WTC11 (cell line): ENCODE results near the gene MYO1H. TPM values are rescaled to one million over a fixed set of nuclear protein-coding genes. Genes with fewer than 3 reads are reported as not detected.

Source experiments
- ATAC-seq: fragments of 200-7000 bp; cut with Tn5 transposase; 2 replicates; pipeline ENCODE4 v1.10.0; 2021; ENCODE audit warnings: mild to moderate bottlenecking, moderate library complexity
- CTCF ChIA-PET: fragments of 300-600 bp; sonication (Branson Sonifier 250); formaldehyde crosslinking; loops from one replicate; lab custom pipeline; 2021; ENCODE audit warnings: antibody characterized with exemption; lab: Charles Lee
- POLR2A ChIA-PET: fragments of 350-600 bp; sonication (Branson Sonifier 250); formaldehyde crosslinking; loops from one replicate; lab custom pipeline; 2021; ENCODE audit warnings: antibody characterized with exemption; lab: Charles Lee
- DNase-seq: peaks from one replicate; pipeline ENCODE4 v3.0.0; 2021; ENCODE audit warnings: low spot score
- H3K27ac Mint-ChIP-seq: 2 replicates; pipeline ENCODE4 v1.8.0; 2021; ENCODE audit warnings: mixed read lengths
- H3K27me3 Mint-ChIP-seq: 2 replicates; pipeline ENCODE4 v1.8.0; 2021; ENCODE audit warnings: low read depth, mild to moderate bottlenecking, moderate library complexity, mixed read lengths
- H3K36me3 Mint-ChIP-seq: 2 replicates; pipeline ENCODE4 v1.8.0; 2021; ENCODE audit warnings: mixed read lengths
- H3K4me1 Mint-ChIP-seq: 2 replicates; pipeline ENCODE4 v1.8.0; 2022; ENCODE audit warnings: mixed read lengths
- H3K4me3 Mint-ChIP-seq: 2 replicates; pipeline ENCODE4 v1.8.0; 2021; ENCODE audit warnings: mild to moderate bottlenecking, moderate library complexity, mixed read lengths
- H3K9me3 Mint-ChIP-seq: 2 replicates; pipeline ENCODE4 v1.8.0; 2021; ENCODE audit warnings: mixed read lengths
- ATF2 ChIP-seq: sonication (generic); formaldehyde crosslinking; IDR thresholded peaks from 2 replicates; pipeline ENCODE4 v1.8.1; 2022; ENCODE audit warnings: low read depth, missing genetic modification reagents, borderline replicate concordance
- CTCF ChIP-seq: fragments of 200-600 bp; IDR thresholded peaks from 2 replicates; pipeline ENCODE4 v1.8.0; 2022; ENCODE audit warnings: antibody characterized with exemption
- ETV6 ChIP-seq: sonication (generic); formaldehyde crosslinking; IDR thresholded peaks from 2 replicates; pipeline ENCODE4 v1.8.1; 2022; ENCODE audit warnings: mild to moderate bottlenecking, missing genetic modification reagents
- GTF2I ChIP-seq: fragments of 250-450 bp; sonication (Bioruptor Pico); conservative IDR thresholded peaks from 2 replicates; pipeline ENCODE4 v1.4.0; 2021; ENCODE audit warnings: mild to moderate bottlenecking
- SMAD3 ChIP-seq: sonication (generic); formaldehyde crosslinking; IDR thresholded peaks from 2 replicates; pipeline ENCODE4 v1.8.0; 2022; ENCODE audit warnings: missing genetic modification reagents, mild to moderate bottlenecking, borderline replicate concordance
- SOX15 ChIP-seq: fragments of 250-450 bp; sonication (Bioruptor Pico); IDR thresholded peaks from 2 replicates; pipeline ENCODE4 v1.9.0; 2021; ENCODE audit warnings: mild to moderate bottlenecking
- TEAD1 ChIP-seq: sonication (generic); formaldehyde crosslinking; IDR thresholded peaks from 2 replicates; pipeline ENCODE4 v1.8.0; 2022; ENCODE audit warnings: mild to moderate bottlenecking, missing genetic modification reagents
- total RNA-seq: library from RNA; stranded (reverse); gene quantifications from 3 replicates; pipeline ENCODE4 v1.2.3, GENCODE V29; 2021
- TF ChIP-seq, protein P1 (sequence below): sonication (generic); formaldehyde crosslinking; IDR thresholded peaks from 2 replicates; pipeline ENCODE4 v1.8.0; 2022; ENCODE audit warnings: mild to moderate bottlenecking, missing genetic modification reagents
- TF ChIP-seq, protein P2 (sequence below): sonication (generic); formaldehyde crosslinking; IDR thresholded peaks from 2 replicates; pipeline ENCODE4 v1.8.1; 2023; ENCODE audit warnings: mild to moderate bottlenecking, moderate library complexity, missing genetic modification reagents

MYO1H gene
- total RNA-seq, 1 experiment from 2014 or later, result 0.44 TPM

DNA sequence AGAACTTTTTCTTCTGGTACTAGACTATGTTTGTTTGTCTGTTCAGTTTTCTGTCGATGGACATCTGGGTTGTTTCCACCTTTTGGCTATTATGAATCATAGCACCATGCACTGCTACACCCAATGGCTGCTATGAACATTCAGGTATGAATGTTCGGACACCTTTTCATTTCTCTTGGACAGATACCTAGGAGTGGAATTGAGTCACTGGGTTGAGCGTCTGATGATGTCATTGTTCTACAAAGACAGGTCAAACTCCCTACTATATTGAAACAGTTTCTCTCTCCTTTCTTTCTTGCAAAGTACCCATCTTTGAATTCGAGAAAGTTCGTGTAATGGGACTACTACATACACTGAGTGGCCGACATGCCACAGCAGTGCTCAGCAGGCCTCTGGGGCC is 84.7 kb downstream of the MYO1H start:
- ATAC-seq (no peak), DNase-seq (no peak)
- 0 out of 2 replicates have a peak, but pooled peaks cover 3% of the 10 kb centered on the region for H3K27me3 Mint-ChIP-seq
- peaks cover 47% of the 10 kb centered on the region for H3K4me1 Mint-ChIP-seq
- H3K36me3 Mint-ChIP-seq, result no peaks in the 10 kb centered on the region
- CTCF ChIA-PET, result interaction anchor here (0.5 to 5.4 kb wide), 31 partner anchors 9 to 343 kb away, joined by 3 to 52 read pairs (median 4); partner anchors contain the start of genes FOXN4, KCTD10, MMAB and MVK
- H3K27ac Mint-ChIP-seq, result no peak overlapping the region
- TF ChIP-seq, protein P1, sequence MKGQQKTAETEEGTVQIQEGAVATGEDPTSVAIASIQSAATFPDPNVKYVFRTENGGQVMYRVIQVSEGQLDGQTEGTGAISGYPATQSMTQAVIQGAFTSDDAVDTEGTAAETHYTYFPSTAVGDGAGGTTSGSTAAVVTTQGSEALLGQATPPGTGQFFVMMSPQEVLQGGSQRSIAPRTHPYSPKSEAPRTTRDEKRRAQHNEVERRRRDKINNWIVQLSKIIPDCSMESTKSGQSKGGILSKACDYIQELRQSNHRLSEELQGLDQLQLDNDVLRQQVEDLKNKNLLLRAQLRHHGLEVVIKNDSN (CRISPR knock-in tag), result no peak
- no peak for TF ChIP-seq ATF2
- no peak for TF ChIP-seq GTF2I
- TF ChIP-seq SMAD3 (CRISPR knock-in tag), result no peak
- no peak overlapping the region for H3K4me3 Mint-ChIP-seq
- POLR2A ChIA-PET, result no interaction called here
- H3K9me3 Mint-ChIP-seq, result peaks cover 5% of the 10 kb centered on the region; the same call in 1 of the 2 replicates

DNA sequence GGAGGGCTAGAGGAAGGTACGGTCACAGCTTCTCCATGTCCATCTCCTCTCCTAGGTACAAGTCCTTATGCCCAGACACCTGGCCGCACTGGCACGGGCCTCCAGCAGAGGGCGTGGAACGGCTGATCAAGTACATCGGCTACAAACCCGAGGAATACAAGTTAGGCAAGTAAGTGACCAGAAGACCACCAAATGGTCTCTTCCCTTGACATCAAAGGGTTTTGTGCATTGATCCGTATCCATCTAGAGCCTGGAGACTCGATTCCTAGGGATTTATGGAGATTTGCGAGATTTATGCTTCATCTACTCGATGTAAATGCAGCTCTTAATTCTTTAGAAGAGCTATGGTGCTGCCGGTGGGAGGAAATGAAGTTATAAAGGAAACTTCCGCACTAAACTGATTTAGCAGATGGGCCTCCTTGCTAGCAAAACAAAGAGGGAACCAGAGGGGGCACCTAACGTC is 85.2 kb downstream of the MYO1H start:
- H3K36me3 Mint-ChIP-seq, result no peaks in the 10 kb centered on the region
- H3K4me3 Mint-ChIP-seq, result no peak overlapping the region
- 0 out of 2 replicates have a peak, but pooled peaks cover 3% of the 10 kb centered on the region for H3K27me3 Mint-ChIP-seq
- H3K9me3 Mint-ChIP-seq, result peaks cover 5% of the 10 kb centered on the region; the same call in 1 of the 2 replicates
- ATAC-seq (peak; percentile 71), DNase-seq (peak; percentile 96)
- ChIA-PET POLR2A (interaction anchor here (0.6 kb wide), 2 partner anchors 29 to 44 kb away, joined by 3 read pairs; partner anchors contain the start of genes KCTD10 and UBE3B), CTCF (interaction anchor here (0.5 to 5.4 kb wide), 33 partner anchors 9 to 342 kb away, joined by 3 to 52 read pairs (median 4); partner anchors contain the start of genes FOXN4, KCTD10, MMAB and MVK)
- H3K4me1 Mint-ChIP-seq, result peaks cover 49% of the 10 kb centered on the region
- peak; percentile 46; the same call in 1 of the 2 replicates for TF ChIP-seq TEAD1
- 0 out of 2 replicates have a peak, but pooled peaks have one; percentile 43 for TF ChIP-seq ETV6
- TF ChIP-seq CTCF, result peak; percentile 50
- TF ChIP-seq, protein P2, sequence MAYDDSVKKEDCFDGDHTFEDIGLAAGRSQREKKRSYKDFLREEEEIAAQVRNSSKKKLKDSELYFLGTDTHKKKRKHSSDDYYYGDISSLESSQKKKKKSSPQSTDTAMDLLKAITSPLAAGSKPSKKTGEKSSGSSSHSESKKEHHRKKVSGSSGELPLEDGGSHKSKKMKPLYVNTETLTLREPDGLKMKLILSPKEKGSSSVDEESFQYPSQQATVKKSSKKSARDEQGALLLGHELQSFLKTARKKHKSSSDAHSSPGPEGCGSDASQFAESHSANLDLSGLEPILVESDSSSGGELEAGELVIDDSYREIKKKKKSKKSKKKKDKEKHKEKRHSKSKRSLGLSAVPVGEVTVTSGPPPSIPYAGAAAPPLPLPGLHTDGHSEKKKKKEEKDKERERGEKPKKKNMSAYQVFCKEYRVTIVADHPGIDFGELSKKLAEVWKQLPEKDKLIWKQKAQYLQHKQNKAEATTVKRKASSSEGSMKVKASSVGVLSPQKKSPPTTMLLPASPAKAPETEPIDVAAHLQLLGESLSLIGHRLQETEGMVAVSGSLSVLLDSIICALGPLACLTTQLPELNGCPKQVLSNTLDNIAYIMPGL (CRISPR knock-in tag), result no peak
- TF ChIP-seq, all 79 proteins: peak for 3
- H3K27ac Mint-ChIP-seq, result peak overlapping the region; percentile 58; the same call in 1 of the 2 replicates

GRCh38 chr12:109433618-109434017 is 85.9 kb downstream of the MYO1H start:
- Mint-ChIP-seq H3K4me1 (peaks cover 52% of the 10 kb centered on the region), H3K36me3 (no peaks in the 10 kb centered on the region), H3K27me3 (0 out of 2 replicates have a peak, but pooled peaks cover 3% of the 10 kb centered on the region), H3K27ac (peak overlapping the region; percentile 58; the same call in 1 of the 2 replicates), H3K9me3 (peaks cover 5% of the 10 kb centered on the region; the same call in 1 of the 2 replicates), H3K4me3 (no peak overlapping the region)
- POLR2A ChIA-PET, result interaction anchor here (0.6 kb wide), 2 partner anchors 28 to 44 kb away, joined by 3 read pairs; partner anchors contain the start of genes KCTD10 and UBE3B
- TF ChIP-seq CTCF, result peak; percentile 64
- TF ChIP-seq SOX15 (CRISPR knock-in tag), result no peak
- CTCF ChIA-PET, result interaction anchor here (1.0 to 5.4 kb wide), 21 partner anchors 8 to 342 kb away, joined by 3 to 52 read pairs (median 7); partner anchors contain the start of genes KCTD10, MMAB, MVK and UBE3B
- ATAC-seq (peak; percentile 74), DNase-seq (peak; percentile 64)
